Loucy (cell line): ENCODE data around the gene DENND2A.

Experiments used
- H2AFZ ChIP-seq: fragments of 200-600 bp; sonication (generic); 2 replicates; pipeline ENCODE4 v1.6.0; 2016; ENCODE audit warnings: antibody characterized with exemption, mild to moderate bottlenecking, low read length, moderate library complexity
- H3F3A ChIP-seq: fragments of 200-600 bp; 2 replicates; pipeline ENCODE4 v1.6.0; 2016; ENCODE audit warnings: antibody characterized with exemption, low read depth, mild to moderate bottlenecking
- H3K27me3 ChIP-seq: fragments of 200-600 bp; sonication (generic); 2 replicates; pipeline ENCODE4 v1.6.1; 2014; ENCODE audit warnings: low read length, mild to moderate bottlenecking; ENCODE audit not compliant: insufficient read depth, poor library complexity, severe bottlenecking
- H3K36me3 ChIP-seq: fragments of 200-600 bp; sonication (generic); 2 replicates; pipeline ENCODE4 v1.6.1; 2016; ENCODE audit warnings: low read length; ENCODE audit not compliant: insufficient read depth
- H3K4me1 ChIP-seq: fragments of 200-600 bp; sonication (generic); 2 replicates; pipeline ENCODE4 v1.5.1; 2014; ENCODE audit warnings: low read length, mild to moderate bottlenecking; ENCODE audit not compliant: insufficient read depth, poor library complexity, severe bottlenecking
- H3K4me2 ChIP-seq: fragments of 200-600 bp; sonication (generic); 2 replicates; pipeline ENCODE4 v1.6.0; 2014; ENCODE audit warnings: antibody characterized with exemption, low read length, low read depth, mild to moderate bottlenecking; ENCODE audit not compliant: poor library complexity, severe bottlenecking
- H3K4me3 ChIP-seq: fragments of 200-600 bp; sonication (generic); 2 replicates; pipeline ENCODE4 v1.5.1; 2014; ENCODE audit warnings: low read length, mild to moderate bottlenecking, mixed read lengths; ENCODE audit not compliant: poor library complexity, severe bottlenecking
- H3K79me2 ChIP-seq: fragments of 200-600 bp; sonication (generic); 2 replicates; pipeline ENCODE4 v1.6.1; 2014; ENCODE audit warnings: low read length; ENCODE audit not compliant: insufficient read depth
- H3K9ac ChIP-seq: fragments of 200-600 bp; sonication (generic); 2 replicates; pipeline ENCODE4 v1.6.0; 2014; ENCODE audit warnings: mild to moderate bottlenecking, low read depth, low read length, moderate library complexity; ENCODE audit not compliant: poor library complexity, severe bottlenecking
- H3K9me2 ChIP-seq: fragments of 200-600 bp; sonication (generic); replicated peaks from 2 replicates; pipeline ENCODE4 v1.6.1; 2016; ENCODE audit warnings: low read depth, low read length, mixed read lengths
- H3K9me3 ChIP-seq: fragments of 200-600 bp; sonication (generic); 2 replicates; pipeline ENCODE4 v1.6.1; 2014; ENCODE audit warnings: mild to moderate bottlenecking, antibody characterized with exemption, low read length, low read depth; ENCODE audit not compliant: insufficient read depth
- H4K20me1 ChIP-seq: fragments of 200-600 bp; sonication (generic); 2 replicates; pipeline ENCODE4 v1.6.0; 2014; ENCODE audit warnings: antibody characterized with exemption, low read length, mild to moderate bottlenecking; ENCODE audit not compliant: insufficient read depth, poor library complexity, severe bottlenecking
- CTCF ChIP-seq: fragments of 200-600 bp; sonication (generic); conservative IDR thresholded peaks from 2 replicates; pipeline ENCODE4 v1.5.1; 2014; ENCODE audit warnings: mild to moderate bottlenecking, antibody characterized with exemption, low read length
- EZH2phosphoT487 ChIP-seq: fragments of 200-600 bp; IDR thresholded peaks from 2 replicates; pipeline ENCODE4 v1.6.1; 2018; ENCODE audit warnings: antibody characterized with exemption, mild to moderate bottlenecking, moderate library complexity, borderline replicate concordance

The DENND2A gene

DNA sequence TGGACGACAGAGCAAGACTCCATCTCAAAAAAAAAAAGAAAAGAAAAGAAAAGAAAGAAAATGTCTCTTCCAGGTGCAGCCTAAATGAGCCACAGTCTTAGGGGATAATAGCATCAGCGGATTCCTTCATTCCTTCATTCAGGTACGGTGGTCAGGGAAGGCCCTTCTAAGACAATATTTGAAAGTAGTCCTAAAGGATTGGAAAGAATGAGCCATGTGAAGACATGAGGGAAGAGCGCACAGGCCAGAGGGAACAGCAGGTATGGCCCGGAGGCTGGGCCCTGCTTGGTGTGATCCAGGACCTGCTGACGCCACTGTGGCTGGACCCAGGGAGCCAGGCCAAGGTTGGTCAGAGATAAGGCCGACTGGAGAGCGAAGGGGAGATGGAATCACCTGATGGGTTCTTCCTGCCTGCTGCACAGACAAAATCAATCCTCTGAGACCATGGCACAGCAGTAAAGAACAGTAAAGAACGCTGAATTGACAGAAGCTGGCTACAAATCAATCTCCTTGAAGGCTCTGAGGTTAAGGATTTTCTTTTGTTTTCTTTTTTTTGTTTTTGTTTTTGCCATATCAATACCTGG lies 145.0 kb downstream of the DENND2A start:
- Histone ChIP-seq H2AFZ (no peak overlapping the region), H4K20me1 (no peaks in the 10 kb centered on the region), H3K4me3 (no peak overlapping the region), H3K79me2 (no peaks in the 10 kb centered on the region), H3K9ac (no peak overlapping the region), H3K9me3 (no peaks in the 10 kb centered on the region), H3F3A (no peaks in the 10 kb centered on the region), H3K4me1 (no peaks in the 10 kb centered on the region), H3K36me3 (no peaks in the 10 kb centered on the region), H3K9me2 (no peaks in the 10 kb centered on the region), H3K27me3 (no peaks in the 10 kb centered on the region), H3K4me2 (no peak overlapping the region)
- no peak for TF ChIP-seq CTCF
- TF ChIP-seq EZH2phosphoT487: no peak

DNA sequence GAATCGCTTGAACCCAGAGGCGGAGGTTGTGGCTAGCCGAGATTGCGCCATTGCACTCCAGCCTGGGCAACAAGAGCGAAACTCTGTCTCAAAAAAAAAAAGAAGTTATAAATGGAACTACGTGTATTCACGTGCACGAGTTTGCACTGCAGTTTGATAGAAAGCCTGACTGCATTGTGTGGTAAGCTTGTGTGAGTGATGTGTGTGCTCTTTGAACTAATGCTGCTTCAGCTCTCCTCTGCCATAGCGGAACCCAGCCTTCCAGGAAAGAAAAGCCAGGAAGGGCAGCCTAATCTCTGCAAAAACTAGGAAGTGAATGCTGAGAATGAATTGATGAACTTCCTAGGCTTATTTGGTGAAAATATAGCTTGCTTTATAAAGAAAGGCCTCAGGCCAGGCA lies 145.7 kb downstream of the DENND2A start:
- Histone ChIP-seq H3K79me2 (no peaks in the 10 kb centered on the region), H3K9me2 (no peaks in the 10 kb centered on the region), H3K4me3 (no peak overlapping the region), H3F3A (no peaks in the 10 kb centered on the region), H3K9ac (no peak overlapping the region), H4K20me1 (no peaks in the 10 kb centered on the region), H3K9me3 (no peaks in the 10 kb centered on the region), H3K27me3 (no peaks in the 10 kb centered on the region), H3K4me2 (no peak overlapping the region), H2AFZ (no peak overlapping the region), H3K4me1 (no peaks in the 10 kb centered on the region), H3K36me3 (no peaks in the 10 kb centered on the region)
- TF ChIP-seq EZH2phosphoT487: no peak
- TF ChIP-seq CTCF: no peak

DNA sequence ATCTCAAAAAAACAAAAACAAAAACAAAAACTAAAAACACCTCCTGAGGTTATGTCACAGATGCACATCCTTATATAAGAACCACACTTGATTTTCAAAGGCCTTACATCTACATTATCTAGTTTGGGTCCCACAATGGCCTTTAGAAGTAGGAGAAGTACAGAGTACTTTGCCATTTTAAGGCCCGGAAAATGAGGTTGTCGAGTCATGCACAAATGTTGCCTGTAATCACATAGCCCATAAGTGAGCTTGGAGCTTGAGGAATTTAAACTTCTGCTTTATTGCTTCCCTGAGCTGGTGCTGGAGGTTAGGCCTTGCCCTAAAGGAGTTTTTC lies 151.6 kb downstream of the DENND2A start:
- Histone ChIP-seq H3K27me3 (no peaks in the 10 kb centered on the region), H2AFZ (no peak overlapping the region), H3K9me2 (no peaks in the 10 kb centered on the region), H4K20me1 (no peaks in the 10 kb centered on the region), H3F3A (no peaks in the 10 kb centered on the region), H3K36me3 (no peaks in the 10 kb centered on the region), H3K79me2 (no peaks in the 10 kb centered on the region), H3K9ac (no peak overlapping the region), H3K4me1 (peaks cover 10% of the 10 kb centered on the region), H3K9me3 (no peaks in the 10 kb centered on the region), H3K4me3 (no peak overlapping the region), H3K4me2 (no peak overlapping the region)
- TF ChIP-seq CTCF (no peak), EZH2phosphoT487 (no peak)
